HEK293T (cell line): Measurements from ENCODE around the gene CDC34.

ENCODE experiments used
- CTCF ChIA-PET: fragments of 350-600 bp; formaldehyde crosslinking; extraction: SDS; loops from one replicate; lab custom pipeline; 2021; ENCODE audit warnings: antibody characterized with exemption, inconsistent platforms; lab: Yijun Ruan, JAX
- POLR2A ChIA-PET: fragments of 350-600 bp; formaldehyde crosslinking; extraction: SDS; loops from one replicate; lab custom pipeline; 2020; ENCODE audit warnings: antibody characterized with exemption, inconsistent platforms; lab: Yijun Ruan, JAX
- DNase-seq: peaks from one replicate; pipeline ENCODE4 v3.0.0; 2012; ENCODE audit warnings: mixed read lengths; ENCODE audit errors: extremely low spot score
- ARNT ChIP-seq: fragments of 450-650 bp; IDR thresholded peaks from 2 replicates; pipeline ENCODE4 v1.6.1; 2017; ENCODE audit warnings: mild to moderate bottlenecking
- BHLHE40 ChIP-seq: fragments of 450-650 bp; IDR thresholded peaks from 2 replicates; pipeline ENCODE4 v1.6.1; 2016; ENCODE audit warnings: mild to moderate bottlenecking, moderate library complexity, borderline replicate concordance
- CTBP1 ChIP-seq: fragments of 450-650 bp; IDR thresholded peaks from 2 replicates; pipeline ENCODE4 v1.6.1; 2016; ENCODE audit warnings: borderline replicate concordance
- ELF4 ChIP-seq: fragments of 450-650 bp; IDR thresholded peaks from 2 replicates; pipeline ENCODE4 v1.6.1; 2017; ENCODE audit warnings: antibody characterized with exemption
- FOXA1 ChIP-seq: fragments of 450-650 bp; IDR thresholded peaks from 2 replicates; pipeline ENCODE4 v1.6.1; 2016; ENCODE audit warnings: mild to moderate bottlenecking
- FOXK2 ChIP-seq: fragments of 450-650 bp; IDR thresholded peaks from 2 replicates; pipeline ENCODE4 v1.6.1; 2016; ENCODE audit warnings: mild to moderate bottlenecking
- FOXM1 ChIP-seq: fragments of 450-650 bp; IDR thresholded peaks from 2 replicates; pipeline ENCODE4 v1.6.1; 2017; ENCODE audit warnings: mild to moderate bottlenecking, borderline replicate concordance
- HDGF ChIP-seq: fragments of 450-650 bp; IDR thresholded peaks from 2 replicates; pipeline ENCODE4 v1.6.1; 2017; ENCODE audit warnings: antibody characterized with exemption, borderline replicate concordance
- L3MBTL2 ChIP-seq: fragments of 450-650 bp; conservative IDR thresholded peaks from 2 replicates; pipeline ENCODE4 v1.6.1; 2016; ENCODE audit warnings: mild to moderate bottlenecking
- LEF1 ChIP-seq: fragments of 450-650 bp; IDR thresholded peaks from 2 replicates; pipeline ENCODE4 v1.6.1; 2017; ENCODE audit warnings: mild to moderate bottlenecking, borderline replicate concordance
- NFRKB ChIP-seq: fragments of 450-650 bp; IDR thresholded peaks from 2 replicates; pipeline ENCODE4 v1.6.1; 2016; ENCODE audit warnings: mild to moderate bottlenecking, moderate library complexity
- SP1 ChIP-seq: fragments of 450-650 bp; IDR thresholded peaks from 2 replicates; pipeline ENCODE4 v1.6.1; 2017
- SUZ12 ChIP-seq: fragments of 450-650 bp; IDR thresholded peaks from 2 replicates; pipeline ENCODE4 v1.6.1; 2016; ENCODE audit warnings: mild to moderate bottlenecking
- TARDBP ChIP-seq: fragments of 450-650 bp; IDR thresholded peaks from 2 replicates; pipeline ENCODE4 v1.6.1; 2016
- ZNF384 ChIP-seq: fragments of 450-650 bp; IDR thresholded peaks from 2 replicates; pipeline ENCODE4 v1.6.1; 2016
- TF ChIP-seq, protein P1 (sequence below): fragments of 450-650 bp; IDR thresholded peaks from 2 replicates; pipeline ENCODE4 v1.6.1; 2016

CDC34 gene

DNA sequence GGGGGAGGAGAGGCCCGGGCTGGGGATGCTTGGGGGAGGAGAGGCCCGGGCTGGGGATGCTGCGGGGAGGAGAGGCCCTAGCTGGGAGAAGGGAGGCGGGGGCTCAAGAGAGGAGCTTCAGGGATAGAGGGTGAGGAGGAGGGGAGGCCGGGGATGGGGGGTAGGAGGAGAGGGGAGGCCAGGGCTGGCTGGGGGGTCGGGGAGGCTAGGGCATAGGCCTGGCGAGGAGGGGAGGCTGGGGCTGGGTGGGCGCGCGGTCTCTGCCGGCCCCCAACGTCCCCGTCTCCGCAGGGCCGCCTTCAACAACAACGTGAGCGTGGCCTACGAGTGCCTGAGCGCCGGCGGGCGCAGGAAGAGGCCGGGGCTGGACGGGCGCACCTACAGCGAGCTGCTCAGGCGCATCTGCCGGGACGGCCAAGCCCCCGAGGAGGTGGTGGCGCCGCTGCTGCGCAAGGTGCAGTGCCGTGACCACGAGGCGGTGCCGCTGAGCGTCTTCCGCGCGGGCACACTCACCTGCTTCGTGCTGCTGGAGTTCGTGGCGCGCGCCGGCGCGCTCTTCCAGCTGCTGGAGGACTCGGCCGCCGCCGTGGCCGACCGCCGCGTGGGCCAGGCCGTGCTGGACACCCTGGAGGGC lies 12.8 kb upstream of the CDC34 start:
- ChIA-PET CTCF (interaction anchor here (0.6 to 0.7 kb wide), 2 partner anchors 12 to 106 kb away, joined by 4 read pairs; no protein-coding TSS in a partner anchor), POLR2A (interaction anchor here (1.0 to 1.9 kb wide), 2 partner anchors 12 to 53 kb away, joined by 3 to 7 read pairs; partner anchors contain the start of genes BSG and CDC34)

DNA sequence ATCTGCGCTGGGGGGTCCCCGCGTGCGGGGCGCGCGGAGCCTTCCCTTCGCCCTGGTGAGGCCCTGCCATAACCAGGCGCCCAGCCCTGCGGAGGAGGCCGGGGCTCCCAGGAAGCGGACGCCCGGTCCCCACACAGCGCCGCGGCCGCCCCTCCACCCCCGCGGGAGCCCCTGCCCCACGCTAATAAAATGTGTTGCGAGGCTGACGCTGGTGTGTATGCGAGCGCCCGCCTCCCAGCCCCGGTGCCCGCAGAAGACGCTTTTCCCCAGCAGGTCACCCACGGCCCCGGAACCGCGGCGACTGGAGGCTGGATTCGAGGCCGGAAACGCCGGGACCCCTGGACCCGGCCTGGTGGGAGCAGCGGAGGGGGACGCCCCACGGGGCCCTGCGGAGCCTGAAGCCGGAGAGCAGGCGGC lies 12.1 kb upstream of the CDC34 start:
- DNase-seq = no peak
- ChIA-PET CTCF (interaction anchor here (0.7 kb wide), 1 partner anchor 107 kb away, joined by 4 read pairs; no protein-coding TSS in a partner anchor), POLR2A (no interaction called here)
- TF ChIP-seq LEF1 = no peak
- TF ChIP-seq, protein P1, sequence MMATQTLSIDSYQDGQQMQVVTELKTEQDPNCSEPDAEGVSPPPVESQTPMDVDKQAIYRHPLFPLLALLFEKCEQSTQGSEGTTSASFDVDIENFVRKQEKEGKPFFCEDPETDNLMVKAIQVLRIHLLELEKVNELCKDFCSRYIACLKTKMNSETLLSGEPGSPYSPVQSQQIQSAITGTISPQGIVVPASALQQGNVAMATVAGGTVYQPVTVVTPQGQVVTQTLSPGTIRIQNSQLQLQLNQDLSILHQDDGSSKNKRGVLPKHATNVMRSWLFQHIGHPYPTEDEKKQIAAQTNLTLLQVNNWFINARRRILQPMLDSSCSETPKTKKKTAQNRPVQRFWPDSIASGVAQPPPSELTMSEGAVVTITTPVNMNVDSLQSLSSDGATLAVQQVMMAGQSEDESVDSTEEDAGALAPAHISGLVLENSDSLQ = no peak
- no peak for TF ChIP-seq CTBP1
- no peak for TF ChIP-seq HDGF
- no peak for TF ChIP-seq FOXA1
- no peak for TF ChIP-seq ELF4
- TF ChIP-seq ARNT = no peak
- no peak for TF ChIP-seq SUZ12
- no peak for TF ChIP-seq BHLHE40
- no peak for TF ChIP-seq FOXM1
- no peak for TF ChIP-seq FOXK2
- no peak for TF ChIP-seq TARDBP
- no peak for TF ChIP-seq ZNF384
- TF ChIP-seq L3MBTL2 = no peak
- TF ChIP-seq NFRKB = no peak
- TF ChIP-seq SP1 = no peak

More for the DNA sequence above, 12.8 kb upstream of the CDC34 start:
- no peak for DNase-seq
- TF ChIP-seq ELF4 (no peak), NFRKB (no peak), HDGF (no peak), BHLHE40 (no peak)

DNA sequence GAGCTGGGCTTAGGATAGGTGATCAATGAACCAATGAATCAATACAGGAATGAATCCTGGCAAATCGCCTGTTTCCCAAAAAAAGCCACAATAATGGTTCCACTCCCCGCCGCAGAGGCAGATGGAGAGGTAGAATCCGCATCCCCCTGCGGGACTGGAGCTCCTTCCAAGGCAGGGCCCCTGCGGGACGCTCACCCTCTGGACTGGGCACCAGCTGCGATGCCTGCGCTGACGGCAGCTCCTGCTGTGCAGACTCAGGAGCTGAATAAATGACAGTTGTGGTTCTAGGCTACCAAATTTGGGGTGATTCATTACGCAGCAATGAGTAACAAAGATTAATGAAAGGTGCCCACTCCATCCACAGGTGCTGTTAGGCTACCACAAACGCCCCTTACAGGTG lies 8.8 kb upstream of the CDC34 start:
- POLR2A ChIA-PET = interaction anchor here (1.6 to 3.0 kb wide), 3 partner anchors 8 to 16 kb away, joined by 4 to 20 read pairs (median 8); partner anchors contain the start of gene CDC34
- CTCF ChIA-PET = no interaction called here

DNA sequence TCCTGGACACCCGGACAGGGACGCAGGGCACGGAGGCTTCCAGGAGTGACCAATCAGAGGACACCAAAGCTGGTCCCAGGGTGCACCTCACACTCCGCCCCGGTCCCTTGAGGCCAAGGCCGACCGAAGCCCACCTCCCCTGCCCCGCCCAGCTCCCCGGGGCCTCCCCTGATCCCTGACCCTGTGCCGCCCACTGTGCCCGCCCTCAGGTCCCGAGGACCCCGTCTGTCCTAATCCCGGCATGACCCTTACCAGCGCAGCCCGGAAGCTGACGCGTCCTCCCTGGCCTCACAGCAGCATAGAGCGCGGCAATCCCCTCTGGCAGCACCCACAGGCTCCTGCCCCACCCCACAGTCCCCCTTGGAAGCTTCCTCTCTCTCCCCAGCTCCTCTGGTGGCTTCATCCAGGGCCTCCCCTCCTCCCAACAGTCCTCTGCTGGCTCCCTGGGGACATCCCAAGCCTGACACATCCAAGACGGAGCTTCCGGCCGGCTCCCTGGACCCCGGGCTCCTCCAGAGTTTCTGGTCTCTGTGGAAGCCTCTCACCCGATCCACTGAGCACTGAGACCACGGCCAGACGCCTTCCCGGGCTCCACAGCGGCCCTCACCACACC lies 7.4 kb upstream of the CDC34 start:
- TF ChIP-seq SUZ12 = no peak
- no peak for TF ChIP-seq L3MBTL2
- TF ChIP-seq ELF4 = no peak
- TF ChIP-seq HDGF = no peak
- no peak for TF ChIP-seq FOXK2
- no peak for TF ChIP-seq TARDBP
- ChIA-PET POLR2A (no interaction called here), CTCF (no interaction called here)
- DNase-seq = no peak

More for the DNA sequence above, 8.8 kb upstream of the CDC34 start:
- TF ChIP-seq L3MBTL2 (no peak), ELF4 (no peak)
- DNase-seq = no peak

DNA sequence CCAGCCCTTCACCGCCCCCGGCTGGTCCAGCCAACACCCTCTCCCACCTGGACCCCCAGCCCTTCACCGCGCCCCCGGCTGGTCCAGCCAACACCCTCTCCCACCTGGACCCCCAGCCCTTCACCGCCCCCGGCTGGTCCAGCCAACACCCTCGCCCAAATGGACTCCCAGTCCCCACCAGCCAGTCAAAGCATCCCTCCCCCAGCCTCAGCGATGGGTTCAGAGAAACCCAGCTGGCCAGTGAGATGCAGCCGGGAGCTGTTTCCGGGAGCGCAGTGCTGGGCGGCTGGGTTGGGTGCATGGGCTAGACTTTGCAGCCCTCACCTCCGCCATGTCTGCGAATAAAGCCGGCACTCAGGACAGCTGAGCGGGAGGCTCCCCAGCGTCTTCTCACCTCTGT lies 6.5 kb upstream of the CDC34 start:
- ChIA-PET POLR2A (no interaction called here), CTCF (no interaction called here)
- no peak for TF ChIP-seq HDGF
- no peak for TF ChIP-seq SUZ12
- no peak for DNase-seq

DNA sequence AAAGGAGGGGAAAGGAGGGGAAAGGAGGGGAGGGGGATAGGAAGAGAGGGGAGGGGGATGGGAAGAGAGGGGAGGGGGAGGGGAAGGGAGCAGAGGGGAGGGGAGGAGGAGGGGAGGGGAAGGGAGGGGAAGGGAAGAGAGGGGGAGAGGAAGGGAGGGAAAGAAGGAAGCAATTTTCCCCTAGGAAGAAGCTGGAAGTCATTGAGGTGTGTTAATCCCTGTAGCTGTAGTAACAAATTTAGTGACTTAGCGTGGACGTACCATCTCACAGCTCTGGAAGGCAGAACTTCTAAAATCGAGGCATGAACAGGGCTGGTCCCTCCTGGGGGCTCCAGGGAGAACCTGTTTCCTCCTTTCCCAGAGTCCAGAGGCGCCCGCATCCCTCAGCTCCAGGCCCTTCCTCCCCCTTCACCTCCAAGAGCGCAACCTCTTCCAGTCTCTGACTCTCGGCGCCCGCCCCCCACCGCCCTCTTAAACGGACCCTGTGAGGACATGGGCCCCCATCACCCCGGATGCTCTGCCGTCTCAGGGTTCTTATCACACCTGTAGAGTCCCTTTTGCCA lies 5.6 kb upstream of the CDC34 start:
- DNase-seq = no peak
- no peak for TF ChIP-seq L3MBTL2
- no peak for TF ChIP-seq SP1
- TF ChIP-seq TARDBP = no peak
- no peak for TF ChIP-seq CTBP1
- TF ChIP-seq ELF4 = no peak
- no peak for TF ChIP-seq ZNF384
- no peak for TF ChIP-seq FOXM1
- TF ChIP-seq ARNT = no peak
- TF ChIP-seq FOXA1 = no peak
- no peak for TF ChIP-seq NFRKB
- POLR2A ChIA-PET = no interaction called here
- CTCF ChIA-PET = no interaction called here

DNA sequence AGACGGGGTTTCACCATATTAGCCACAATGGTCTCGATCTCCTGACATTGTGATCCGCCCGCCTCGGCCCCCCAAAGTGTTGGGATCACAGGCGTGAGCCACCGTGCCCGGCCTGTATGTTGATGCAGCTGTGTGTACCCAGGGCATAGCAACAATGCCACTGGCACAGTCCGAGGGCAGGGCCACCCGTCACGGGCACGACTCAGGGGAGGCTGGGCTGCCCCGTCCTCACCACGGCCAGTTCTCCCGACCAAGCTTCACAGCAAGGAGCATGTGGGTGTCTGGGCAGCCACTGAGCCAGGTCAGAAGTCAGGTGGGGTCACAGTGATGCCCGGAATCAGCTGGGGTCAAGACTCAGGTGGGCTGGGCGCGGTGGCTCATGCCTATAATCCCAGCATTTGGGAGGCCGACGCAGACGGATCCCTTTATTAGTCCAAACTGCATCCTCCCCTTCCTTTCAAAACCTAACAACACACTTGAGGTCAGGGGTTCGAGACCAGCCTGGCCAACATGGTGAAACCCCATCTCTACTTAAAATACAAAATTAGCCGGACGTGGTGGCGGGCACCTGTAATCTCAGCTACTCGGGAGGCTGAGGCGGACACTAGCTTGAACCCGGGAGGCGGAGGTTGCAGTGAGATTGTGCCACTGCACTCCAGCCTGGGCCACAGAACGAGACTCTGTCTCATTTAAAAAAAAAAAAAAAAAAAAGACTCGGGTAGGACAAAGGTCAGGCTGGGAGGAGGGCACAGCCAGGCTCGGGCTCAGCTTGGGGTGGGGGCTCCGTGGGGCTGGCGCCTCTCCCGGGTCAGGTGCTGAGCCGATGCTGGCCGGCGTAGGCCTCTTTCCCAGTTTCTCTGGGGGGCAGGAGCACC lies 1.2 kb upstream of the CDC34 start:
- no peak for DNase-seq
- TF ChIP-seq HDGF (no peak), ZNF384 (peak; percentile 69)
- POLR2A ChIA-PET = interaction anchor here (0.6 to 3.1 kb wide), 11 partner anchors 9 to 47 kb away, joined by 3 to 24 read pairs (median 7); partner anchors contain the start of gene TPGS1
- CTCF ChIA-PET = interaction anchor here (0.8 to 3.3 kb wide), 2 partner anchors 20 to 24 kb away, joined by 3 to 26 read pairs; no protein-coding TSS in a partner anchor
